SK-N-MC (cell line): ENCODE data around the gene CLSTN1.
A peak's percentile ranks its signal among the peaks of the same experiment; 100 is the strongest.

ENCODE experiments used
- DNase-seq: peaks from one replicate; pipeline ENCODE4 v3.0.0-alpha.2; 2011; ENCODE audit warnings: low read depth, low spot score
- H3K27ac ChIP-seq: fragments of 200-600 bp; sonication (generic); 2 replicates; pipeline ENCODE4 v1.5.1; 2016; ENCODE audit warnings: mixed run types
- H3K36me3 ChIP-seq: fragments of 200-600 bp; sonication (generic); 2 replicates; pipeline ENCODE4 v1.6.1; 2017; ENCODE audit warnings: antibody characterized with exemption, low read length, mixed read lengths; ENCODE audit not compliant: insufficient read depth
- H3K4me3 ChIP-seq: fragments of 200-600 bp; sonication (generic); 2 replicates; pipeline ENCODE4 v1.5.1; 2016
- H3K9ac ChIP-seq: fragments of 200-600 bp; sonication (generic); 2 replicates; pipeline ENCODE4 v1.8.0; 2017; ENCODE audit warnings: mixed run types, mixed read lengths; ENCODE audit not compliant: insufficient read length
- H3K9me3 ChIP-seq: fragments of 200-600 bp; sonication (generic); 2 replicates; pipeline ENCODE4 v1.6.1; 2017; ENCODE audit warnings: low read depth, mild to moderate bottlenecking, antibody characterized with exemption, low read length, moderate library complexity, mixed read lengths
- EZH2 ChIP-seq: fragments of 200-600 bp; sonication (generic); IDR thresholded peaks from one replicate; pipeline ENCODE4 v1.6.1; 2017; ENCODE audit warnings: antibody characterized with exemption
- FOXP2 ChIP-seq: optimal IDR thresholded peaks from 2 replicates; pipeline ENCODE3; 2011; ENCODE audit warnings: mild to moderate bottlenecking, moderate library complexity; ENCODE audit not compliant: insufficient read depth; ENCODE audit errors: extremely low read length, control extremely low read depth
- POLR2AphosphoS5 ChIP-seq: IDR thresholded peaks from 2 replicates; pipeline ENCODE4 v1.6.1; 2012; ENCODE audit warnings: mild to moderate bottlenecking, low read depth, low read length, borderline replicate concordance

CLSTN1 gene

DNA sequence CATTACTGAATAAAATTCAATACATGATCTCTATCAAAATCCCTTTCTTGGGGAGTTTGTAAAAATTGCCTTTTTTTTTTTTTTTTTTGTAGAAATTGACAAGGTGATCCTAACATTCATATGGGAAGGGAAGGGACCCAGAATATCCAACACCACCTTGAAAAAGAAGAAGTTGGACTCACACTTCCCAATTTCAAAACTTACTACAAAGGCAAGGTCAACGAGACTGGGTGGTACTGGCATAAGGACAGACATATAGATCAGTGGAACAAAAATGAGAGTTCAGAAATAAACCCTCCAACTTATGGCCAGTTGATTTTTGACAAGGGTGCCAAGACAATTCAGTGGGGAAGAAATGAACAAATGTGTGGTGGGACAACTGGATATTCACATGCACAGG lies 31.4 kb upstream of the CLSTN1 start:
- no peaks in the 10 kb centered on the region for H3K36me3 ChIP-seq
- H3K9ac ChIP-seq: no peak overlapping the region
- H3K4me3 ChIP-seq: no peak overlapping the region
- H3K9me3 ChIP-seq: no peaks in the 10 kb centered on the region
- DNase-seq: no peak
- no peak overlapping the region for H3K27ac ChIP-seq
- TF ChIP-seq EZH2 (no peak), POLR2AphosphoS5 (no peak), FOXP2 (no peak)

DNA sequence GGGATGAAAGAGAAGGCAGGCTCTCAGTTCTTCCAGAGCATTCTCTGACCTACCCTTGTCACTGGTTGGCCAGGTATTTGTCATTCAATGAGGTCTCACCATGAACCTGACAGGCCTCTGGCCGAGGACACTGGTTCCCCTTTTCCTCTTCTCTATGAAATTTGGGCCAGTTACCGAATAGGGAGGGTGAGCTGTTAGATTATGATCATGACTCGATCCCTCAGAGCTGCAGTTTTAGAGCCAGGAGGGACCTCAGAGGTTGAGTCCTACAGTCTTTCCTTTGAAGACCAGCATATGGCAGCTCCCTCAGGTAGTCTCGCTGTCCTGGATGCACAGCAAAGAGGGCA lies 29.5 kb upstream of the CLSTN1 start:
- Histone ChIP-seq H3K4me3 (no peak overlapping the region), H3K36me3 (no peaks in the 10 kb centered on the region), H3K9me3 (no peaks in the 10 kb centered on the region), H3K9ac (no peak overlapping the region), H3K27ac (no peak overlapping the region)
- TF ChIP-seq POLR2AphosphoS5: no peak
- no peak for DNase-seq

DNA sequence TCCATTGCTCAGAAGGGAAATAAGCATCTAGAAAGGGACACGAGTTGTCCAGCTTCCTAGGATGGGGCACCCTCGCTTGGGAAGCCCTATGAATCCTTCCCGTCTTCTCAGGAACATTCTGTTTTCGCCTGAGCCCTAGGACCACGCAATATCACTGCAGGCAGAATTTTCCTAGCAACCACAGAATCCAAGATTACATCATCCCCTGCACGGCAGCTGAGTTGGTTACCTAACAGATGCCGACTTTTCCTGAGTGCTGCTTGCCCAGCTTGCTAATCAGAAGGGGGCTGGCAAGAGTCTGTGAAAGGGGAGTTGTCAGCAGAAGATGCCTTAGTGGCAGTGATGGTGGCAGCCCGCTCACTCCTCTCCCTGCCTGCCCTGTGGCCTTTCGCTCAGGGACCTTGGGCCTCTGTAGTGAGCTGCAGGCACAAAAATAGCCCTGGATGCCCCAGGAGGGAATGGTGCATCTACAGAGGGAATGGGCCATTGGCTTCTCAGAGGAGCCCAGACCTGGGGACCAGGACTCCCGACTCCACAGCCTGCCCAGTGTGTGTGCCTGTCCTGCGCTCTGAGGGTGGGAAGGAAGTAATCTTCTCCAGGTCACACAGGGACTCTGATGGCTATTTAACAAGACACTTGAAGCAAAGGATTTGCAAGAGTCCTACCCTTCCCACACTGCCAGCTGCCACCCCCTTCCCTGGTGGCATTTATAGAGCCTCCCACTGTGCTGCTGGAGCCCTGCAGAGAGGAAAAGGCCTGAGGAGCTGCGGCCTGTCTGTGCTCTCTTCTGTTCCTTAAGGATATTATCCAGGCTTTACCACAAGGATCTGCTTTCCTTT lies 28.9 kb upstream of the CLSTN1 start:
- DNase-seq: peak; percentile 73
- Histone ChIP-seq H3K27ac (no peak overlapping the region), H3K36me3 (no peaks in the 10 kb centered on the region), H3K9me3 (no peaks in the 10 kb centered on the region), H3K9ac (no peak overlapping the region), H3K4me3 (peak overlapping the region; percentile 47; the same call in 1 of the 2 replicates)
- TF ChIP-seq EZH2 (no peak), FOXP2 (no peak), POLR2AphosphoS5 (no peak)

DNA sequence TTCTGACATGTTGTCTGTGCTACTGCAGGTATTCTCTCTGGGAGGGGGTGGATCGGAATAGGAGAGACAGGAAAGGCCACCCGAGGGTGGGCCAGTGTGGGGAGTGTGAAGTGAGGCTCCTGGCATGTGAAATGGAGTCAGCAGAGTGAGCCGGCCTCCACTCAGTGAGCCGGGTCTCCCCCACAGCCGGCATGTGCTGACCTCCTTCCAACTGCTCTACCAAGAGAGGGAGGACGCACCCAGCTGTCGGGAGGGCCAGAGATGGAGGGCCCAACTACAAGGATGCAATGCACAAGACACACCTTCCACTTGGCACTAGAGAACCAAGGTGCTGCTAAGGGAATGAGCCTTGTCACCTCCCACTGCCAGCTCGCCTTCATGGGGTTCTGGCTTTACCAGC lies 28.2 kb upstream of the CLSTN1 start:
- peak overlapping the region; percentile 47; the same call in 1 of the 2 replicates for H3K4me3 ChIP-seq
- no peaks in the 10 kb centered on the region for H3K9me3 ChIP-seq
- H3K36me3 ChIP-seq: no peaks in the 10 kb centered on the region
- no peak overlapping the region for H3K27ac ChIP-seq
- no peak overlapping the region for H3K9ac ChIP-seq
- DNase-seq: no peak
- TF ChIP-seq EZH2 (no peak), POLR2AphosphoS5 (no peak), FOXP2 (no peak)

DNA sequence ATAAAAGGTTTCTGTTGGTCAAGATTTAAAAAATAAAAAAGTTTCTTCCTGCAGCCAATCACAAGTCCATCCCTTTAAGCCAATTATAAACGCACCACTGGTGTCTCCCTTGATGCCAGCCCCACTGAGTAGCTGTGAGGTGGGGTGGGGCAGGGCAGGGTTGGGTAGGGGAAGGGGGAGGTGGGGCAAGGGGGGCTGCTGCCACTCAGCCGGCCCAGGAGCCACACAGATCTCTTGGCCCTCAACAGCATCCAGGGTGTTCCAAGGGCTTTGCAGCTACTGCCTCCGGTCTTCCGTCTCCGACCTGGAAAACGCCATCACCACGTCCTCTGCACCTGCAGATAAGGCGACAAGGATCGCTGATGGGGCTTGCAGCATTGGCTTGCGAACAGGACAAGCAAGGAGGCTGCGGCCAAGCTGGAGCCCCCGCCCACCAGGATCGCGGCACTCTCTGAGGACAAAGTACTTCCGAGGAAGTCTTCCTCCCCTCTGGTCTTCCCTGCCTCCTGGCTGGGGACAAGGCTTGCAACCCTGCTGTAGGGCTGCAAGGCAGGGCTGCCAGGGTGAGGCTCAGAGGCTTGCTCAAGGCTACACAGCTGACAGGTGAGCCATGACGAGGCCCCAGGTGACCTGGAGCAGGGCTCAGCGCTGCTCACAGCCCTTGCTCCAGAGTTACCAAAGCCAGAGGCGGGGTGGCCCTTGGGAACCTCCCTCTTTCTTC lies 26.8 kb upstream of the CLSTN1 start:
- no peak overlapping the region for H3K27ac ChIP-seq
- H3K4me3 ChIP-seq: no peak overlapping the region
- H3K9me3 ChIP-seq: no peaks in the 10 kb centered on the region

DNA sequence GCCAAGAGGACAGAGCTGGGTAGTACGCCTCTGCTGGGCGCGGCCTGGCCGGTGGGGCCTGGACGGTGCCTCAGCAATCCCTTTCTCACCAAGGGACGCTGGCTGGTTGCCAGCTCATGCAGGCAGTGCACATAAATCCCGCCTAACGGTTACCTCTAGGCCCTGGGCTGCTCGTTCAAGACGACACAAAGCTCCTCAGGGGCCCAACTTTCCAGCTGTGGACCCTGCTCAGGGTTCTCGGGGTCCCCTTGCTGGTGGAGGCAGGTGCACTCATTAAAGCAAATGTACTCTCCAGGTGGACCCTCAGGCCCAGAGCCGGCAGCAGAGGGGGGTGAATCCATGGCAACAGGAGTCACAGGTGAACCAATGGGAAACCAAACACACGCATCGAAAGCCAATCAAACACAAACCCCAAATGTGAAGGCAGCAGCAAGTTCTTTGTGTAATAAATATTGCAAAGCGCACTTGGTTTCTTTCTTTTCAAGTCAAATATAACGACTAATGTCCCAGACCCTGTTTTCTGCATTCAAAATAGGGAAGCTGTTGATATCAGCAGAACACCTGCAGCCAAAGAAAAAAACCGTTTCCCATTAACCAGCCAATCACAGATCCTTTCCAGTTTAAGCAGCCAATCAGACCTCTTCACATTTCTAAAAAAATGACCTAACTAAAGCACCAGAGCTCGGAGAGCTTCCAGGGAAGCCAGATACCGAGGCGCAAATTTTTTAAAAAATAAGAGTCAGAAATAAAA lies 26.1 kb upstream of the CLSTN1 start:
- no peak for DNase-seq
- H3K4me3 ChIP-seq: no peak overlapping the region
- no peaks in the 10 kb centered on the region for H3K9me3 ChIP-seq
- no peak overlapping the region for H3K9ac ChIP-seq
- H3K27ac ChIP-seq: no peak overlapping the region
- TF ChIP-seq EZH2: no peak
- no peak for TF ChIP-seq FOXP2
- no peak for TF ChIP-seq POLR2AphosphoS5
- H3K36me3 ChIP-seq: no peaks in the 10 kb centered on the region

More for the DNA sequence above, 26.8 kb upstream of the CLSTN1 start:
- no peak for TF ChIP-seq FOXP2
- no peak for TF ChIP-seq EZH2
- no peak for TF ChIP-seq POLR2AphosphoS5
- DNase-seq: no peak
- Histone ChIP-seq H3K36me3 (no peaks in the 10 kb centered on the region), H3K9ac (no peak overlapping the region)

DNA sequence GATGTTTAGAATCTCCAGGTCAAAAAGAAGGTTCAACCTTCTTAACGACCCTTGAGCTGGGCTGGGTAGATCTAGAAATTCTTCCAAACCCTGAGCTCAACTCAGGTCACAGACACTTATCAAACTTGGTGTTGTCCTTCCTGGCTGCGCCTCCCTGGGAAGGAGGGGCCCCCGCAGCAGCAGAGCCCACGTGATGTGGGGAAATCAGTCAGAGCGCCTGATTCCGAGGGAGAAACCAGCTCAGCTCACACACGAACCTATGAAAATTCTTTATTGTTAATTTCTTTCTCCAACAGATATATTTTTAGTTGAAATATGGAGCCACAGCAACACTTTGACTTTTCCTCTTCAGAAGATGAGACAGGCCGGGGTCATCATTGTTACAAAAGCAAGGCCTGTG lies 24.3 kb upstream of the CLSTN1 start:
- no peak for TF ChIP-seq FOXP2
- no peak for DNase-seq
- H3K9me3 ChIP-seq: no peaks in the 10 kb centered on the region

DNA sequence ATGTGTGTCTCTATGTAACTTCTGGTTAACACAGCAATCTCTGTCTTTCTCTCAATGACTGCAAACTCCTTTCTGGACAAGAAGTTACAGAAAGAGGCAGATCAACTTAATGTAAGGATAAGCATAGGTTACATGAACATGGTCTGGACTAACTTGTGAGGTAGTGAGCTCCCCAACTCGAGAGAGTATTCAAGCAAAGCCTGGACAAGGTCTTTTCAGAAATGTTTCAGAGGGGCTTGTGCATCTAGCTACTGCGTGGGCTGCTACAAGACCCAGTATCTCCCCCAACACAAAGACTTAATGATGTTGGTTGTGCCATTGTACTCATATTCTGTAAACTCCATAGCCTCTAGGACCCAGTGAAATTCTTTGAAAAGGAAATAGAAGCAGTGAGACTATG lies 23.5 kb upstream of the CLSTN1 start:
- DNase-seq: no peak
- no peak overlapping the region for H3K4me3 ChIP-seq
- TF ChIP-seq EZH2: no peak
- TF ChIP-seq FOXP2: no peak
- TF ChIP-seq POLR2AphosphoS5: no peak
- no peak overlapping the region for H3K27ac ChIP-seq
- H3K36me3 ChIP-seq: no peaks in the 10 kb centered on the region
- no peak overlapping the region for H3K9ac ChIP-seq
- no peaks in the 10 kb centered on the region for H3K9me3 ChIP-seq

More for the DNA sequence above, 24.3 kb upstream of the CLSTN1 start:
- Histone ChIP-seq H3K9ac (no peak overlapping the region), H3K36me3 (no peaks in the 10 kb centered on the region), H3K27ac (no peak overlapping the region), H3K4me3 (no peak overlapping the region)
